Ishikawa (cell line): ENCODE data around the gene MKNK1.

Experiments
- EGR1 ChIP-seq: IDR thresholded peaks from 2 replicates; pipeline ENCODE4 v1.6.1; 2012
- RAD21 ChIP-seq: IDR thresholded peaks from 2 replicates; pipeline ENCODE4 v1.6.1; 2012; ENCODE audit warnings: low read depth
- TAF1 ChIP-seq: IDR thresholded peaks from 2 replicates; pipeline ENCODE4 v1.6.1; 2012; ENCODE audit warnings: low read depth, mild to moderate bottlenecking
- TCF12 ChIP-seq: IDR thresholded peaks from 2 replicates; pipeline ENCODE4 v1.6.1; 2012; ENCODE audit warnings: low read depth
- TEAD4 ChIP-seq: IDR thresholded peaks from 2 replicates; pipeline ENCODE4 v1.6.1; 2012
- TF ChIP-seq, protein P1 (sequence below): IDR thresholded peaks from 2 replicates; pipeline ENCODE4 v1.6.1; 2012; ENCODE audit warnings: low read depth, mild to moderate bottlenecking
- TF ChIP-seq, protein P2 (sequence below): IDR thresholded peaks from 2 replicates; pipeline ENCODE4 v1.6.1; 2012

DNA sequence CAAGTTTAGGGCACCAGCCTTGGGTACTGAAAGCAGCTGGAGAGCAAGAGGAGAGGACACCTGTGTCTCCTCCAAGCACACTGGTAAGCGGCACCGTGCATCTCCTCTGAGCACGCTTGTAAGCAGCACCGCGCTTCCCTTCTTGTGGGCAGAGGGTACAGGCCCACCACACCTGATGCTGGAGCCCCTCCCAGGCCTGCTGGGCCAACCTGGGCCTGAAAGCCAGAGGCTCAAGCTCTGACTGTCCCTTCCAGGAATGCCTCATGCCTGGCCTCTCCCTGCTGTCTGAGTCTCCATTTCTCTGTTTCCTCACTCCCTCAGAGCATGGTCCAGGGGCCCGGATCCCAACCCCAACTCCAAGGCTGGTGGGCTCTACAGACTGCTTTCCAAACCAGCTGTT lies 88.5 kb downstream of the MKNK1 start:
- TF ChIP-seq EGR1: no peak
- TF ChIP-seq, protein P1, sequence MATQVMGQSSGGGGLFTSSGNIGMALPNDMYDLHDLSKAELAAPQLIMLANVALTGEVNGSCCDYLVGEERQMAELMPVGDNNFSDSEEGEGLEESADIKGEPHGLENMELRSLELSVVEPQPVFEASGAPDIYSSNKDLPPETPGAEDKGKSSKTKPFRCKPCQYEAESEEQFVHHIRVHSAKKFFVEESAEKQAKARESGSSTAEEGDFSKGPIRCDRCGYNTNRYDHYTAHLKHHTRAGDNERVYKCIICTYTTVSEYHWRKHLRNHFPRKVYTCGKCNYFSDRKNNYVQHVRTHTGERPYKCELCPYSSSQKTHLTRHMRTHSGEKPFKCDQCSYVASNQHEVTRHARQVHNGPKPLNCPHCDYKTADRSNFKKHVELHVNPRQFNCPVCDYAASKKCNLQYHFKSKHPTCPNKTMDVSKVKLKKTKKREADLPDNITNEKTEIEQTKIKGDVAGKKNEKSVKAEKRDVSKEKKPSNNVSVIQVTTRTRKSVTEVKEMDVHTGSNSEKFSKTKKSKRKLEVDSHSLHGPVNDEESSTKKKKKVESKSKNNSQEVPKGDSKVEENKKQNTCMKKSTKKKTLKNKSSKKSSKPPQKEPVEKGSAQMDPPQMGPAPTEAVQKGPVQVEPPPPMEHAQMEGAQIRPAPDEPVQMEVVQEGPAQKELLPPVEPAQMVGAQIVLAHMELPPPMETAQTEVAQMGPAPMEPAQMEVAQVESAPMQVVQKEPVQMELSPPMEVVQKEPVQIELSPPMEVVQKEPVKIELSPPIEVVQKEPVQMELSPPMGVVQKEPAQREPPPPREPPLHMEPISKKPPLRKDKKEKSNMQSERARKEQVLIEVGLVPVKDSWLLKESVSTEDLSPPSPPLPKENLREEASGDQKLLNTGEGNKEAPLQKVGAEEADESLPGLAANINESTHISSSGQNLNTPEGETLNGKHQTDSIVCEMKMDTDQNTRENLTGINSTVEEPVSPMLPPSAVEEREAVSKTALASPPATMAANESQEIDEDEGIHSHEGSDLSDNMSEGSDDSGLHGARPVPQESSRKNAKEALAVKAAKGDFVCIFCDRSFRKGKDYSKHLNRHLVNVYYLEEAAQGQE: no peak
- TF ChIP-seq TCF12: no peak
- TF ChIP-seq, protein P2, sequence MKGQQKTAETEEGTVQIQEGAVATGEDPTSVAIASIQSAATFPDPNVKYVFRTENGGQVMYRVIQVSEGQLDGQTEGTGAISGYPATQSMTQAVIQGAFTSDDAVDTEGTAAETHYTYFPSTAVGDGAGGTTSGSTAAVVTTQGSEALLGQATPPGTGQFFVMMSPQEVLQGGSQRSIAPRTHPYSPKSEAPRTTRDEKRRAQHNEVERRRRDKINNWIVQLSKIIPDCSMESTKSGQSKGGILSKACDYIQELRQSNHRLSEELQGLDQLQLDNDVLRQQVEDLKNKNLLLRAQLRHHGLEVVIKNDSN: no peak
- TF ChIP-seq TAF1: no peak
- TF ChIP-seq TEAD4: no peak
- TF ChIP-seq RAD21: no peak
